ENCODE measurements around the gene APMAP.

DNA sequence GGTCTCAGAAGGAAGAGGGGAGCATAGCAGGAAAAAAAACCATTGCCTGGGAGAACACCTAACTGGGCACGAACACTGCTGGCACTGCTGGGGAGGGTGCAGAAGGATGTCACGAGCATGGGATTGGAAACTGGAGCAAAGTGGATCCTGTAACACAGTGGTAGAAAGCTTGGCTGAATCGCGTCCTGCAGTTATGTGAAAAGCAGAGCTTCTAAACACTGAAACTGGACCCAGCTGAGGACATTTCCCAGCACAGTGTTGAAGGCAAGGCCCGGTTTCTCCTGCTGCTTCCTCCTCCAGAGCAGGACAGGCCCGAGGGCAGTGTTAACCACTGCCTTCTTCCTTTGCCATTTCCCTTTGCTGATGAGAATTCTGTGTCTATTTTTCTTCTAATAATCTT, 6.7 kb downstream of the APMAP start:
- no peak for TF ChIP-seq CTCF (IDR thresholded peaks at IDR 0.05; ENCODE audit: low read length)
- no peak for TF ChIP-seq EZH2 (IDR thresholded peaks at IDR 0.05; ENCODE audit: borderline replicate concordance, low read length)

Measured in OCI-LY1 (cell line).